Ishikawa (cell line): ENCODE results near the gene CNTNAP2.

Experiments
- CEBPB ChIP-seq: IDR thresholded peaks from 2 replicates; pipeline ENCODE4 v1.6.1; 2012
- CREB1 ChIP-seq: IDR thresholded peaks from 2 replicates; pipeline ENCODE4 v1.6.1; 2012; ENCODE audit warnings: low read depth
- EGR1 ChIP-seq: IDR thresholded peaks from 2 replicates; pipeline ENCODE4 v1.6.1; 2012
- EP300 ChIP-seq: IDR thresholded peaks from 2 replicates; pipeline ENCODE4 v1.6.1; 2012; ENCODE audit warnings: borderline replicate concordance
- FOXM1 ChIP-seq: IDR thresholded peaks from 2 replicates; pipeline ENCODE4 v1.6.1; 2012; ENCODE audit warnings: low read depth, borderline replicate concordance
- NFIC ChIP-seq: IDR thresholded peaks from 2 replicates; pipeline ENCODE4 v1.6.1; 2012
- RAD21 ChIP-seq: IDR thresholded peaks from 2 replicates; pipeline ENCODE4 v1.6.1; 2012; ENCODE audit warnings: low read depth
- TAF1 ChIP-seq: IDR thresholded peaks from 2 replicates; pipeline ENCODE4 v1.6.1; 2012; ENCODE audit warnings: low read depth, mild to moderate bottlenecking
- TCF12 ChIP-seq: IDR thresholded peaks from 2 replicates; pipeline ENCODE4 v1.6.1; 2012; ENCODE audit warnings: low read depth
- TEAD4 ChIP-seq: IDR thresholded peaks from 2 replicates; pipeline ENCODE4 v1.6.1; 2012
- YY1 ChIP-seq: IDR thresholded peaks from 2 replicates; pipeline ENCODE4 v1.6.1; 2012; ENCODE audit warnings: low read depth
- ZBTB7A ChIP-seq: IDR thresholded peaks from 2 replicates; pipeline ENCODE4 v1.6.1; 2012; ENCODE audit warnings: low read depth
- TF ChIP-seq, protein P1 (sequence below): IDR thresholded peaks from 2 replicates; pipeline ENCODE4 v1.6.1; 2012
- TF ChIP-seq, protein P2 (sequence below): IDR thresholded peaks from 2 replicates; pipeline ENCODE4 v1.6.1; 2012
- TF ChIP-seq, protein P3 (sequence below): IDR thresholded peaks from 2 replicates; pipeline ENCODE4 v1.6.1; 2012; ENCODE audit warnings: low read depth, mild to moderate bottlenecking

CNTNAP2 gene

DNA sequence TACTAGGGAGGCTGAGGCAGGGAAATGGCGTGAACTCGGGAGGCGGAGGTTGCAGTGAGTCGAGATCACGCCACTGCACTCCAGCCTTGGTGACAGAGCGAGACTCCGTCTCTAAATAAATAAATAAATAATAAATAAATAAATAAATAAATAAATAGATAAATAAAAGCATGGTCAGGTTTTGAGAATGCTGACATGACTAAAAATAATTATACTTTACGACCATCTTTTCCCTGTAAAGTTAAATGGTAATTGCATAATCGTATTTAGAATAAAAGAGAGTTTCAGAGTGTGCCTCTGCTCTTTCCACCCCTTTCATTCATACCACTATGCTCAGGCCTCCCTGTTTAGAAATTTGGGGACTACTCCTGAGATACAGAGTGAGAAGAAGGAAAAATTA, 326.5 kb downstream of the CNTNAP2 start:
- TF ChIP-seq EGR1 = no peak
- TF ChIP-seq FOXM1 = no peak
- no peak for TF ChIP-seq NFIC
- TF ChIP-seq, protein P1, sequence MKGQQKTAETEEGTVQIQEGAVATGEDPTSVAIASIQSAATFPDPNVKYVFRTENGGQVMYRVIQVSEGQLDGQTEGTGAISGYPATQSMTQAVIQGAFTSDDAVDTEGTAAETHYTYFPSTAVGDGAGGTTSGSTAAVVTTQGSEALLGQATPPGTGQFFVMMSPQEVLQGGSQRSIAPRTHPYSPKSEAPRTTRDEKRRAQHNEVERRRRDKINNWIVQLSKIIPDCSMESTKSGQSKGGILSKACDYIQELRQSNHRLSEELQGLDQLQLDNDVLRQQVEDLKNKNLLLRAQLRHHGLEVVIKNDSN = no peak
- TF ChIP-seq, protein P2, sequence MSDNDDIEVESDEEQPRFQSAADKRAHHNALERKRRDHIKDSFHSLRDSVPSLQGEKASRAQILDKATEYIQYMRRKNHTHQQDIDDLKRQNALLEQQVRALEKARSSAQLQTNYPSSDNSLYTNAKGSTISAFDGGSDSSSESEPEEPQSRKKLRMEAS = no peak
- no peak for TF ChIP-seq CREB1
- TF ChIP-seq EP300 = no peak
- TF ChIP-seq, protein P3, sequence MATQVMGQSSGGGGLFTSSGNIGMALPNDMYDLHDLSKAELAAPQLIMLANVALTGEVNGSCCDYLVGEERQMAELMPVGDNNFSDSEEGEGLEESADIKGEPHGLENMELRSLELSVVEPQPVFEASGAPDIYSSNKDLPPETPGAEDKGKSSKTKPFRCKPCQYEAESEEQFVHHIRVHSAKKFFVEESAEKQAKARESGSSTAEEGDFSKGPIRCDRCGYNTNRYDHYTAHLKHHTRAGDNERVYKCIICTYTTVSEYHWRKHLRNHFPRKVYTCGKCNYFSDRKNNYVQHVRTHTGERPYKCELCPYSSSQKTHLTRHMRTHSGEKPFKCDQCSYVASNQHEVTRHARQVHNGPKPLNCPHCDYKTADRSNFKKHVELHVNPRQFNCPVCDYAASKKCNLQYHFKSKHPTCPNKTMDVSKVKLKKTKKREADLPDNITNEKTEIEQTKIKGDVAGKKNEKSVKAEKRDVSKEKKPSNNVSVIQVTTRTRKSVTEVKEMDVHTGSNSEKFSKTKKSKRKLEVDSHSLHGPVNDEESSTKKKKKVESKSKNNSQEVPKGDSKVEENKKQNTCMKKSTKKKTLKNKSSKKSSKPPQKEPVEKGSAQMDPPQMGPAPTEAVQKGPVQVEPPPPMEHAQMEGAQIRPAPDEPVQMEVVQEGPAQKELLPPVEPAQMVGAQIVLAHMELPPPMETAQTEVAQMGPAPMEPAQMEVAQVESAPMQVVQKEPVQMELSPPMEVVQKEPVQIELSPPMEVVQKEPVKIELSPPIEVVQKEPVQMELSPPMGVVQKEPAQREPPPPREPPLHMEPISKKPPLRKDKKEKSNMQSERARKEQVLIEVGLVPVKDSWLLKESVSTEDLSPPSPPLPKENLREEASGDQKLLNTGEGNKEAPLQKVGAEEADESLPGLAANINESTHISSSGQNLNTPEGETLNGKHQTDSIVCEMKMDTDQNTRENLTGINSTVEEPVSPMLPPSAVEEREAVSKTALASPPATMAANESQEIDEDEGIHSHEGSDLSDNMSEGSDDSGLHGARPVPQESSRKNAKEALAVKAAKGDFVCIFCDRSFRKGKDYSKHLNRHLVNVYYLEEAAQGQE = no peak

DNA sequence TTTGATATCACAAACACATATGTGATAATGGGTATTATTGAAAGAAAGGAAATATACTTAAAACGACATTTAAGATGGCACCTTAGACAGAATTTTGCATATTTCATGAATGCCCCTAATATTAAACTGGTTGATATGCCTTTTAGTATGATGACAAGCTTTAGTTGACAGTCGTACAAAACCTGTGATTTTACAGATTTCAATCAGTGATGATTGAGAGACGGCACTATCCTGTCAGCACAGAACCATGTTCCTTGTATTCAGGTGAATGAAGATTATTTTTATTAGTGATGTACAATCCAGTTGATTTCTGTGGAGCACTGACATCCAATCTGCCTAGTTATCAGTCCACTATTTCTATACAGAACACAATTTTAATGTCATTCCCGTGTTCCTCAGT, 333.0 kb downstream of the CNTNAP2 start:
- no peak for TF ChIP-seq EP300
- no peak for TF ChIP-seq RAD21
- TF ChIP-seq TAF1 = no peak
- TF ChIP-seq ZBTB7A = no peak
- no peak for TF ChIP-seq EGR1
- TF ChIP-seq NFIC = no peak
- TF ChIP-seq CEBPB = no peak
- no peak for TF ChIP-seq TCF12
- TF ChIP-seq CREB1 = no peak
- TF ChIP-seq, protein P1 = no peak
- no peak for TF ChIP-seq TEAD4
- no peak for TF ChIP-seq FOXM1
- TF ChIP-seq, protein P2 = no peak

DNA sequence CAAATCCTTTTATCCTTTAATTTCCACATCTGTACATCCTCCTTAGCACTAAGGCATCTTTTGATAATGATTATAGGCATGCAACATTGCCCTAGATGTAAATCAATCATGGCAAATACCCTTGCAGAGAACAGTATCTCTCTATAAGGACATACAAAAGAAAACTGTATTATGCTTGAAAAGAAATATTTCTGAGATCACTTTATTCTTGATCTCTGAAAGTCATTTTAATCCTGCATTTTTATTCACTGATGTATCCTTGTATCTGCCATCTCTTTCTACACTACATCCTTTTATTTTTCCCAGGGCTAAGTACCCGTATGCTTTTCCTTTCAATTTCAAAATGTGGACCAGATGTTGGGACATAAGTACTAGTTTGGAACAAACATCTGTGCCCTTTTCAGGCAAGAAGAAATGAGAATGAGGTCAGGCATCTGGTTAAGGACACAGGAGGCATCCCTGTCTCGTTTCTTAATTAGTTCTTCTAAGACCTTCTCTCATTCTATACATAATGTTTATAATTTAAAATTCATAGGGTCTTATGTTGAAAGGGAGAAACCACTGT, 338.6 kb downstream of the CNTNAP2 start:
- no peak for TF ChIP-seq CREB1

DNA sequence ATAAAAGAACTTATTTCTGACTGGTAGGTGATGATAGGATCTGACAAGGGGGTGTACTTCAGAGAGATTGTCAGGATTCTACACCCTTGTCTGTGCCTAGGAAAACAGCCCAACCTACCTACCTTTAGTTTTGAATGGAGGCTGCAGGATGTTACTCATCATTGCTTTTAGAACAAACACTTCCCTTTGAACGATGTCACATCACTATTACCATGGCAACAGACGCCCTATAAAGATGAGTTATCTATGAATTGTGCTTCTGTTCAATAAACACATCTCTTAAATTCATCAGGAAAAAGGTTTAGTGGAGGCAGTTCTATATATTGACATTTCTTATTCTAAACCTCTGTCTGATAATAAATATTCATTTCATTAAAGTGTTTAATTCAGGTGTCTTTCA, 362.4 kb downstream of the CNTNAP2 start:
- TF ChIP-seq TEAD4 (no peak), FOXM1 (no peak), TCF12 (no peak), ZBTB7A (no peak), YY1 (no peak), RAD21 (no peak), CREB1 (no peak), EP300 (no peak), TAF1 (no peak), EGR1 (no peak), CEBPB (no peak), NFIC (no peak)
- TF ChIP-seq, protein P3 = no peak
- TF ChIP-seq, protein P2 = no peak
- TF ChIP-seq, protein P1 = no peak

DNA sequence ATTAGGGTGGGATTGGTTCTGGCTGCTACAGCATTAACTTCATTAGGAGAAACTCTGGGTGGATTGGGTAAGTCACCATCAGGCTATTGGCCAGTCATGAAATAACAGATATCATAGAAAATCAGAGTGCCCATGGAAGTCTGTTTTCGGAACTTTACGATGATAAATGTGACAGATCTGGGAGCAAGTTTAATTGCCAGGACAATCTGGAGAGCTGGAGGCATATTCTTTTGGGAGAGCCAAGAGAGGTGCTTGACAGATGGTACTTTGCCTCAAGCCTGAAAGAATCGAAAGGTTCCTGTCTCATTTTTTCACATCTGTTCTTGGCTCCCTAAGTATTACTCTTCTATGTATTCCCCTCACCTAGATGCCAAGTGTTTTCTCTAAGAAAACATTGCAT, 369.9 kb downstream of the CNTNAP2 start:
- TF ChIP-seq TAF1 = no peak
- TF ChIP-seq, protein P3 = no peak
- no peak for TF ChIP-seq CREB1
- TF ChIP-seq EP300 = no peak
- no peak for TF ChIP-seq NFIC
- no peak for TF ChIP-seq RAD21
- no peak for TF ChIP-seq ZBTB7A
- TF ChIP-seq FOXM1 = no peak
- no peak for TF ChIP-seq EGR1
- TF ChIP-seq TEAD4 = no peak
- TF ChIP-seq, protein P2 = no peak
- no peak for TF ChIP-seq CEBPB
- TF ChIP-seq, protein P1 = no peak
- no peak for TF ChIP-seq YY1
- TF ChIP-seq TCF12 = no peak
